Measurements from ENCODE around the gene DLEC1.

DLEC1 gene, protein sequence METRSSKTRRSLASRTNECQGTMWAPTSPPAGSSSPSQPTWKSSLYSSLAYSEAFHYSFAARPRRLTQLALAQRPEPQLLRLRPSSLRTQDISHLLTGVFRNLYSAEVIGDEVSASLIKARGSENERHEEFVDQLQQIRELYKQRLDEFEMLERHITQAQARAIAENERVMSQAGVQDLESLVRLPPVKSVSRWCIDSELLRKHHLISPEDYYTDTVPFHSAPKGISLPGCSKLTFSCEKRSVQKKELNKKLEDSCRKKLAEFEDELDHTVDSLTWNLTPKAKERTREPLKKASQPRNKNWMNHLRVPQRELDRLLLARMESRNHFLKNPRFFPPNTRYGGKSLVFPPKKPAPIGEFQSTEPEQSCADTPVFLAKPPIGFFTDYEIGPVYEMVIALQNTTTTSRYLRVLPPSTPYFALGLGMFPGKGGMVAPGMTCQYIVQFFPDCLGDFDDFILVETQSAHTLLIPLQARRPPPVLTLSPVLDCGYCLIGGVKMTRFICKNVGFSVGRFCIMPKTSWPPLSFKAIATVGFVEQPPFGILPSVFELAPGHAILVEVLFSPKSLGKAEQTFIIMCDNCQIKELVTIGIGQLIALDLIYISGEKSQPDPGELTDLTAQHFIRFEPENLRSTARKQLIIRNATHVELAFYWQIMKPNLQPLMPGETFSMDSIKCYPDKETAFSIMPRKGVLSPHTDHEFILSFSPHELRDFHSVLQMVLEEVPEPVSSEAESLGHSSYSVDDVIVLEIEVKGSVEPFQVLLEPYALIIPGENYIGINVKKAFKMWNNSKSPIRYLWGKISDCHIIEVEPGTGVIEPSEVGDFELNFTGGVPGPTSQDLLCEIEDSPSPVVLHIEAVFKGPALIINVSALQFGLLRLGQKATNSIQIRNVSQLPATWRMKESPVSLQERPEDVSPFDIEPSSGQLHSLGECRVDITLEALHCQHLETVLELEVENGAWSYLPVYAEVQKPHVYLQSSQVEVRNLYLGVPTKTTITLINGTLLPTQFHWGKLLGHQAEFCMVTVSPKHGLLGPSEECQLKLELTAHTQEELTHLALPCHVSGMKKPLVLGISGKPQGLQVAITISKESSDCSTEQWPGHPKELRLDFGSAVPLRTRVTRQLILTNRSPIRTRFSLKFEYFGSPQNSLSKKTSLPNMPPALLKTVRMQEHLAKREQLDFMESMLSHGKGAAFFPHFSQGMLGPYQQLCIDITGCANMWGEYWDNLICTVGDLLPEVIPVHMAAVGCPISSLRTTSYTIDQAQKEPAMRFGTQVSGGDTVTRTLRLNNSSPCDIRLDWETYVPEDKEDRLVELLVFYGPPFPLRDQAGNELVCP (N-terminal part only)

GRCh38 chr3:38039101-38039898 is at the start of gene DLEC1:
DLEC1 (plus strand) TSS chr3:38039208; CDS start chr3:38039226, 18 bp downstream.
- DNase-seq (ENCODE audit: low read depth in 2 of 2) = peak; percentile 71 to 77

- DNase-seq (ENCODE audit: low read depth in 2 of 2) = no peak
These were observed 49.1 kb upstream of the DLEC1 start for GRCh38 chr3:37989821-37990480.

DNA sequence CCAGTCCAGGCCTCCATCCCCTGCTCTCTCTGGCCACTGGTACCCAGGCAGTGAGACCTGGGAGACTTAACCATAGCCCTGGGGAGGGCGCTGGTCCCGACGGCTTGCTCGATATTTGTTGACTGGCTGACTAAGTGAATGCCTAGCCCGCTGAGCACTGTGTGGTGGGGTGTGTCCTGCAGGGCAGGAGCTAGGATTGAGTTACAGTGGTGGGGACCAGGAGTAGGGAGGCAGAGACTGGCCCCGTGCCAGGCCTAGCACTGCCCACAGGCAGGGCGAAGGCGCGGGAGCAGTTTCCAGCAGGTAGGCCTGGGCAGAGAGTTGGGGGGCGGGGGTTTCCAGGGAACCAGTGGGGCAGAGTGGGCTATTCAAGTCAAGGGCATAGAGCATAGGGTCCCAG is 48.5 kb upstream of the DLEC1 start, which contains the start of gene VILL:
TSS of gene VILL (plus strand) at position 260 of the 400 bp plus-strand sequence. CDS start 2,887 bp downstream, outside the sequence.
- DNase-seq (ENCODE audit: low read depth in 2 of 2) = no peak

DNA sequence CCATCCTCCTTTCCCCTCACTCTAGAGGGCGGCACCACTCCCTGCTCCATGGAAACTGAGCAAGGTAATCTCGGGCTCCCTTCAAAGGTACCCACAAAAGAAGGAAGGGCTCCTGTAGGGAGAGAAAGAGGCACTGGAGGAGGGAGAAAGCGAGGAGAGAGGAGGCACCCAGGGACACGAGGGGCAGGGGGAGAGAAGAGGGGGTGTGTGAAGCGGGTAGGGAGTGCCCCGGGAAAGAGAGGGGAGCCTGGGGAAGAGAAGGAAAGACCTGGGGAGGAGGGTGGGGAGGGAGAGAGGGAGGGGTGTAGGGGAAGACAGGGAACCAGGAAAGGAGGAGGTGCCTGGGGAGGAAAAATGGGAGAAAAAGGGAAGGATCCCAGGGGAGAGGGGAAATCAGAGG is 47.9 kb upstream of the DLEC1 start:
- DNase-seq (ENCODE audit: low read depth in 2 of 2) = no peak

DNA sequence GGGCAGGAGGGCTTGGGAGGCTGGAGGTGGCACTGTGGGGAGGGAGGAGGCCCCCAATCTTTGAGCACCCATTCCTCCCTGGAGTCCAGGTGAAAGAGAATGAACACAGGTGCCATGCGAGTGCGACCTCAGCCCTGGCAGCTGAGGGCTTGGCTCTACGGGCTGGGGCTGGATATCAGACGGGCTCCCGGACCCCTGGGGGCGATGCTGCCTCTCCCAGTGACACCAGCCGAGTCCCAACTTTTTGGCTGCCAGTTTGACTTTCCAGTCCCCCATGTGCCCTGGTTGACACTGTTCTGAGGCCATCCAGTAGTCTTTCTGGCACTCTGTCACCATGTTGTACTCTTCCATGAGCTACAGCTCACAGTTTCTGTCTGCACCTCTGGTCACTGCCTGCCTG is 47.2 kb upstream of the DLEC1 start:
- DNase-seq (ENCODE audit: low read depth in 2 of 2) = no peak

DNA sequence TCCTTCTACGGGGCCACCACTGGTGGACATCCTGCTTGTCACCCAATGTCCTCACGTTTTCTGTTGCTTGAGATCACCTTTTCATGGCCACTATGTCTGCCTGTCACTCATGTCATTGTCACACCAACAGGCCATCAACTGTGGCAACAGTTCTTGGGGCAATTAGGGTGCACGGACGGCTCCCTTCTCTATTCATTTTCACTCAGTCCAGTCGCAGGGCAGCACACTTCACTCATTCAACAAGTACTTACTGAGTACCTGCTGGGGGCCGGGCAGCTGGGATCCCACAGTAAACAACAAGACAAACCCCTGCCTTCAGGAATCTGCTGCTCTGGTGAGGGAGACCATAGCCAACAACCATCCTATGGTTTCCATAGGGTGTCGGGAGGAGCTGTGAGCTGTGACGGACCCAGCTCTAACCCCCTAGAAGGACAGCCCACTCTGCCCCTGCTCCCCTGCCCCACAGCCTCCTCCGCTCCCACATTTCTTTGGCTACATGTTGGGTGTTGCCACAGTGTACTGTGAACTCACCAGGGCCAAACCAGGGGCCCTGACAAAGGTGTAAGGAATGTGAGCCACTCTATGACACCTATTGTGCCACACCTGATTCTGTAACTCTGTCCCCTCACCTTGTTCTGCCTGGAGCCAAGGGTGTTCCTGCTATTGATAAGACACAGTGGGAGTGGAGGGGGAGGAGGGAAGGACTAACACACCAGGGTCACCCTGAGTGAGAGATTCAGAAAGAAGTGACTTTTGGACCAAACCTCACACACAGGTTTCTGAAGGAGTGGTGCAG is 46.5 kb upstream of the DLEC1 start:
- no peak for DNase-seq (ENCODE audit: low read depth in 2 of 2)

GRCh38 chr3:37993067-37993455 is 45.9 kb upstream of the DLEC1 start:
- DNase-seq (ENCODE audit: low read depth in 2 of 2) = no peak

- no peak for DNase-seq (ENCODE audit: low read depth in 2 of 2)
These were observed 45.6 kb upstream of the DLEC1 start for GRCh38 chr3:37993460-37993819.

GRCh38 chr3:37993820-37994638 is 45.0 kb upstream of the DLEC1 start:
- DNase-seq (ENCODE audit: low read depth in 2 of 2) = peak; percentile 65 to 69

DNA sequence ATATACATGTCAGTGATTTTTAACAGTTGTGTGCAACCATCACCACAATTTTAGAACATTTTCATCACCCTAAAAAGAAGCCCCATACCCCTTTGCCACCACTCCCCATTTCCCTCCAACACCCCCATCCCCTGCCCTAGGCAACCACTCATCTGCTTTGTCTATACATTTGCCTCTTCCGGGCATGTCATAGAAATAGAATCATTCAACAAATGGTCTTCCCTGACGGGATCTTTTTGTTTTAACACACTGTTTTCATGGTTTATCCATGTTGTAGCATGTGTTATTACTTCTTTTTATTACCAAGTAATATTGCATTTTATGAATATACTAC is 44.4 kb upstream of the DLEC1 start:
- no peak for DNase-seq (ENCODE audit: low read depth in 2 of 2)

DNA sequence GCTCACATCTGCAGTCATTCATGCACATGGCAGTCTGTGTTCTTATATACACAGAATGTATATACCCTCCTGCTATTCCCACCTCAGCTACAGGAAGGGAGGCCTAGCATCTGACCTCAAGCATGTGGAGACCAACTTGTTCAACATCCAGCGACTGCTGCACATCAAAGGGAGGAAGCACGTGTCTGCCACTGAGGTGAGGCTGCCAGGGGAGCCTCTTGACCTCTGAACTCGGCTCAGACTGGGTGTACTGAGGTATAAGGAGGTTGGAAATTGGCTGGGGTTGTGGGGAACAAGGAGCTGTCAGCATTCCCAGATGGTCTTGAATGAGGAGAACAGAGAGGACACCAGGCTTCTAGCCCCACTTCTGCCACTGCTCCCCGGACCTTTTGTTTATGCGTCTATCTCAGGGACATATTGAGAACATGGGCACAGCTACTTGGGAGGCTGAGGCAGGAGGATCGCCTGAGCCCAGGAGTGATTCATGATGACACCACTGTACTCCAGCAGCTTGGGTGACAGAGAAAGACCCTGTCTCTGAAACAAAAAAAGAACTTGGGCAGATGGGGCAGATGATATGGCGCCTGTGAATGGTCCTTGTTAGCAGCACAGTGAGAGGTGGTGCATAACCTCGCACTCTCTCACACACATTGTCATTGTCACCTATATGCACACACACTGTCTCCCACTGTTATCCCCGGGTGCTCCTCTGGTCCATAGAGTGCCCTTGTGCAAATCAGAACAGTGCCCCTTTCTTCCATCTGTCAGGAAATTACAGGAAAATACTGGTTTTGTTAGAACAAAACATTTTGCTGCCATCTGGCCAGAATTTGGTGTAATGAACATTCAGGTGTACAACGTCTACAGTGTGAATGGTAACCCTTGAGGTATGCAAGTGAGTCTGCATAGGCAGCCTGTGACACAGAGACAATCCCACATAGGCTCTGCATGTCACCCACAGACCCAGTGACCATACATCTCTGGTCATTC is 43.1 kb upstream of the DLEC1 start:
- DNase-seq (ENCODE audit: low read depth in 2 of 2) = no peak

GRCh38 chr3:37996785-37997301 is 42.2 kb upstream of the DLEC1 start:
- peak; percentile 78 to 84 for DNase-seq (ENCODE audit: low read depth in 2 of 2)

GRCh38 chr3:37997342-37997741 is 41.7 kb upstream of the DLEC1 start:
- DNase-seq (ENCODE audit: low read depth in 2 of 2) = no peak

GRCh38 chr3:37997791-37998370 is 41.1 kb upstream of the DLEC1 start:
- DNase-seq (ENCODE audit: low read depth in 2 of 2) = no peak

DNA sequence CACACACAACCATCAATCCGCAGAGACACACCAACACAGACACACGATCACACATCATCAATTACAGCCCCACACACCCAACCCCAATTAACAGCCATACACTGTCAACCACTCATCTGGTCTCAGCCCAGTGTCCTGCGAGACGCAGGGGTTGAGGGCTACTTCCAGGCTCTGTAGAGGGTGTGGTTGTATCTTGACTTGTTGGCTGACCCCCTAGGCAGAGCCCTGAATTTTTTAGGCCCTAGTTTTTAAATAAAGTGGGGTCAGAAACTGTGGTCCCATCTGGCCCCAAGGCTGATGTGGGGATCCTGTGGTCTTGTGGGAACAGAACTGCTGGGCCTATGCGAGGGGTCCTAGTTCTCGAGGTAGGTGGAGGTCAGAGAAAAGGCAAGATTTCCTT is 39.2 kb upstream of the DLEC1 start:
- DNase-seq (ENCODE audit: low read depth in 2 of 2) = no peak

DNA sequence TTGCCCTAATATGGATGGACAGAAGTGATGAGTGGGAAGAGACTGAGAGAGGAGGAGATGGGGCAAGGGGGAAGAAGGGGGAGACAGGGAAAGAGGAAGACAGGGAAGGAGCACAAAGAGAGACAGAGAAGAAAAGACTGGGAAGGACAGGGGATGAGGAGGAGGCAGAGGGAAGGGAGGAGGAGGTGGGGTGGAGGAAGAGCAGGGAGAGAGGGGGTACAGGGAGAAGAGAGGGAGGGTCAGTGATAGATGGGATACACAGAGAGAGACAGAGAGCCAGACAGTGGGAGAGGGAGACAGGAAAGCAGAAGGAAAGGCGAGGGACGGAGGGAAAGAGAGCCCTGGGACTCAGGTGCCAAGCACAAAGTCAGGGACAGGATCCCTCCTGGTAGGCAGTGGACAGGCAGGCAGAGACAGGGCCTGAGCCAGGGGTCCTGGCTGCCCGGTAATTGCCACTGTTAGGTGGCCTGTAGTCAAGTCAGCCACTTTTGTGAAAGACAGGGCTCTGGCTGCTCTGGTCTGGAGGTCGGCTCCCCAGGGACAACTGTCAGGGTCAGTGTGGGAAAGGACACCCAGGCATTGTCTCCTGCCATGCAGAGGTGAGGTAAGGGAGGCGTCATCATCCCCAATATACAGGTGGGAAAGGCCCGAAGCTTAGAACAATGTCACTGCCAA is 38.6 kb upstream of the DLEC1 start:
- no peak for DNase-seq (ENCODE audit: low read depth in 2 of 2)

All from stimulated activated CD4-positive, alpha-beta T cell treated with anti-CD3 and anti-CD28 coated beads, Interleukin-15, amount 100 ng/mL, for 48 hours (primary cell).